ENCODE data around the gene KCNJ10. TPM values are rescaled to one million over a fixed set of nuclear protein-coding genes. Genes with fewer than 3 reads are reported as not detected.

Gene KCNJ10
- total RNA-seq, 2 donors from 2014 or later = not detected

DNA sequence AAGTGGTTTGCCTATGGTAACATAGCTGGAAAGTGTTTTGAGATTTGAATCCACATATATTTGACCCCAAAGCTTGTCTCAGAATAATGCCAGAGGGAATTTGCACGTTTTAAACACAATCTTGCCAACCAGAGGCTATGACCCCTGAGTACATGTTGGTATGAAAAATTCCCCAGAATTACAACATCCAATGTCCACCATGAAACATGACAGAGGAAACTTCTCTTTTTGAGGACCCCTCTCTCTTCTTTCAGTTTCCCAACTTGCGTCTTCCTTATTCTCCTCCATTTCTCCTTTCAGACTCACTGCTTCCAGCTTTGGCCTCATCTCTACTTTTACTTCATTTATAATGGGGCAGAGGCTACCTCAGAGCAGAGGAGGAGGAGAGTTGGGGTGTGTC lies 5.9 kb upstream of the KCNJ10 start:
- H3K4me3 ChIP-seq = no peak overlapping the region
- 54% methylated on average over 2 of the region's 2 CpGs for WGBS
- TF ChIP-seq POLR2AphosphoS5 (IDR thresholded peaks at IDR 0.05) = no peak
- TF ChIP-seq POLR2A (IDR thresholded peaks at IDR 0.05) = no peak
- TF ChIP-seq, protein P1, sequence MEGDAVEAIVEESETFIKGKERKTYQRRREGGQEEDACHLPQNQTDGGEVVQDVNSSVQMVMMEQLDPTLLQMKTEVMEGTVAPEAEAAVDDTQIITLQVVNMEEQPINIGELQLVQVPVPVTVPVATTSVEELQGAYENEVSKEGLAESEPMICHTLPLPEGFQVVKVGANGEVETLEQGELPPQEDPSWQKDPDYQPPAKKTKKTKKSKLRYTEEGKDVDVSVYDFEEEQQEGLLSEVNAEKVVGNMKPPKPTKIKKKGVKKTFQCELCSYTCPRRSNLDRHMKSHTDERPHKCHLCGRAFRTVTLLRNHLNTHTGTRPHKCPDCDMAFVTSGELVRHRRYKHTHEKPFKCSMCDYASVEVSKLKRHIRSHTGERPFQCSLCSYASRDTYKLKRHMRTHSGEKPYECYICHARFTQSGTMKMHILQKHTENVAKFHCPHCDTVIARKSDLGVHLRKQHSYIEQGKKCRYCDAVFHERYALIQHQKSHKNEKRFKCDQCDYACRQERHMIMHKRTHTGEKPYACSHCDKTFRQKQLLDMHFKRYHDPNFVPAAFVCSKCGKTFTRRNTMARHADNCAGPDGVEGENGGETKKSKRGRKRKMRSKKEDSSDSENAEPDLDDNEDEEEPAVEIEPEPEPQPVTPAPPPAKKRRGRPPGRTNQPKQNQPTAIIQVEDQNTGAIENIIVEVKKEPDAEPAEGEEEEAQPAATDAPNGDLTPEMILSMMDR (IDR thresholded peaks at IDR 0.05) = no peak
- H3K27ac ChIP-seq = no peak overlapping the region
- no peaks in the 10 kb centered on the region for H3K9me3 ChIP-seq
- intact Hi-C loops (cut with DNase I) = no loop called here
- no peaks in the 10 kb centered on the region for H3K36me3 ChIP-seq
- no peaks in the 10 kb centered on the region for H3K27me3 ChIP-seq (replicated peaks; ENCODE audit: insufficient read depth)
- DNase-seq (ENCODE audit: low spot score) = no peak
- peaks cover 3% of the 10 kb centered on the region for H3K4me1 ChIP-seq (replicated peaks)

DNA sequence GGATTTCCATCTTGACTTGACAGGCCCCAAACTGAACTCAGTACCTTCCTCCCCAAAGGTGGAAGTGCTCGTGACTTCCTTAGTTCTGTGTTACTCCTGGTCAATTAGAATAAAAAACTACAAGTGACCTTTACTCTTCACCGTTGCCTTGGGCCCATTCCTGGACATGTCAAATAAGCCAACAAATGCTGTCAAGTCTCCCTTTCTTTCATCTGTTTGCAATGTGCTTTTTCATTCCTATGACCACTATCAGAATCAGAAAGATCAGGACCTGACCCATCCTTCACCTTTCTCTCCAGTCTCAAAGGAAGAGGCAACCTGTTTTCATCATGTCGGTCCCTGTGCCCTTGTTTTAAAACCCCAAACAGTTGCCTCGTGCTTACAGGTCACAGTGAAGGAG lies 4.9 kb upstream of the KCNJ10 start:
- Histone ChIP-seq H3K36me3 (no peaks in the 10 kb centered on the region), H3K27me3 (replicated peaks; ENCODE audit: insufficient read depth) (no peaks in the 10 kb centered on the region), H3K4me1 (replicated peaks) (peaks cover 6% of the 10 kb centered on the region), H3K4me3 (no peak overlapping the region), H3K27ac (no peak overlapping the region), H3K9me3 (no peaks in the 10 kb centered on the region)
- no peak for DNase-seq (ENCODE audit: low spot score)
- TF ChIP-seq, protein P1 (IDR thresholded peaks at IDR 0.05) = no peak
- TF ChIP-seq POLR2A (IDR thresholded peaks at IDR 0.05) (no peak), POLR2AphosphoS5 (IDR thresholded peaks at IDR 0.05) (no peak)
- 80% methylated on average over 4 of the region's 4 CpGs for WGBS
- intact Hi-C loops (cut with DNase I) = no loop called here

DNA sequence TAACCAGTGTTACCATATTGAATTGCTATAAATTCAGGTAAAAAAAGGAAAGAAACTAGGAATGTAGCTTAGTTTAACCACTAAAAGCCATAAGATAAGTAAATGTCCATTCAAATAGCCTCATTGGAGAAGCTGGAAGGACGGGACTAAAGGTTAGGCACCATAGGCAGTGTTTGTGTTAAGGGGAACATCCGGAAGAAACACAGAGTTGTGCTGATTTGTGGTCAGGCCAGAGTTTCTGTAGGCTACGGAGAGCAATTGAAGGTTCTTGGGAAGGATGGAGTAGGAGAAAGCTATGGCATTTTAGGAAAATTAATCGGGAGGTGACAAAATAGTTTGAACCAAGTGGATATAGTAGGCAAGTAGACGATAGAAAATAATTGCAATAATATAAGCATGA lies 1.3 kb upstream of the KCNJ10 start:
- DNase-seq (ENCODE audit: low spot score) = no peak
- Histone ChIP-seq H3K4me3 (no peak overlapping the region), H3K36me3 (no peaks in the 10 kb centered on the region), H3K27ac (no peak overlapping the region), H3K27me3 (replicated peaks; ENCODE audit: insufficient read depth) (no peaks in the 10 kb centered on the region), H3K9me3 (no peaks in the 10 kb centered on the region), H3K4me1 (replicated peaks) (peaks cover 6% of the 10 kb centered on the region)
- intact Hi-C loops (cut with DNase I) = no loop called here
- WGBS = 87% methylated on average over 5 of the region's 5 CpGs
- TF ChIP-seq, protein P1 (IDR thresholded peaks at IDR 0.05) = no peak
- TF ChIP-seq POLR2AphosphoS5 (IDR thresholded peaks at IDR 0.05) = no peak
- TF ChIP-seq POLR2A (IDR thresholded peaks at IDR 0.05) = no peak

DNA sequence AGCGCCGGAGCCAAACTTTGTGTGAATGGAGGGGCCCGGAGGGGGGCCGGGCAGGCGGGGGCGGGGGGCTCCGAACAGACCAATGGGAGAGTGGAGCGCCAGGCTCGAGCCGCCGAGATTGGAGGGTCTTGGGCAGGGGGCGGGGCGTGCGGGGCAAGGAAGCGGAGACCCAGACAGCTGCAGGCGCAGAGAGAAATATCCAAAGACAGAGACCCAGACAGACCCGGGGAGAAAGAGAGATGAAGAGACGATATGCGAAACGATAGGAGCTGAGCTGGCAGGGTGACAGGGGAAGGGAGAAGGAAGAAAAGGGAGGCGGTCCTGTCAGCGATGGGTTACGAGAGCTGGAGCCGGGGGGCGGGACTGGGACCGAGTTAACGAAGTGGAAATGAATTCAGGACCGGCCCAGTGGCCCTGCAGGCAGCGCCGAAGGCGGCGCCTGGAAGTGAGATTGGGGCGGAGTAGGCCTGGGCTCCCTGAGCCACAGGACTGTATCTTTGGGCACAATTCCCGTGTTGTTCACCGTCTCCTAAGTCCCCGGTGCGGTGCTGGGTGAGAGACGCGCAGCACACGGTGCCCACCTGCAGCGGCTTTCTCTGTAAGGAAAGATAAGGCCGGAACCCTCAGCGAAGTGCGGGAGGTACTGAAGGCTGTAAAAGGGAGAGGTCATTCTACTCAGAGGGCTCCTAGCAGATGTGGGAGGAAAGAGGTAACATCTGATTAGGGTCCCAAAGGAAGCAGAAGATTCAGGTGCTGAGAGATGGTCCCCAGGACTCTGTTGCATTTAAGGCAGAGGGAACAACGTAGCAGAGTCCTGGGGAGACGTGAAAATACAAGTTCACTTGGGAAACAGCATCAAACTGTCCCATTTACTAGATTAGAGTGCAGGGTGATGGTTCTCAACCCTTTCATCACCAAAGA lies 543 bp upstream of the KCNJ10 start:
- intact Hi-C loops (cut with DNase I) = no loop called here

More for the DNA sequence above, 543 bp upstream of the KCNJ10 start:
- WGBS = 2% methylated on average over 44 of the region's 46 CpGs
- Histone ChIP-seq H3K36me3 (no peaks in the 10 kb centered on the region), H3K27me3 (replicated peaks; ENCODE audit: insufficient read depth) (no peaks in the 10 kb centered on the region), H3K4me1 (replicated peaks) (peaks cover 6% of the 10 kb centered on the region), H3K4me3 (peak overlapping the region; percentile 31 to 36), H3K9me3 (no peaks in the 10 kb centered on the region), H3K27ac (no peak overlapping the region)
- peak; percentile 56 for DNase-seq (ENCODE audit: low spot score)
- TF ChIP-seq POLR2AphosphoS5 (IDR thresholded peaks at IDR 0.05) (no peak), POLR2A (IDR thresholded peaks at IDR 0.05) (peak; percentile 24)
- TF ChIP-seq, protein P1 (IDR thresholded peaks at IDR 0.05) = no peak
